Measurements from ENCODE around the gene MAGIX.

The MAGIX gene

DNA sequence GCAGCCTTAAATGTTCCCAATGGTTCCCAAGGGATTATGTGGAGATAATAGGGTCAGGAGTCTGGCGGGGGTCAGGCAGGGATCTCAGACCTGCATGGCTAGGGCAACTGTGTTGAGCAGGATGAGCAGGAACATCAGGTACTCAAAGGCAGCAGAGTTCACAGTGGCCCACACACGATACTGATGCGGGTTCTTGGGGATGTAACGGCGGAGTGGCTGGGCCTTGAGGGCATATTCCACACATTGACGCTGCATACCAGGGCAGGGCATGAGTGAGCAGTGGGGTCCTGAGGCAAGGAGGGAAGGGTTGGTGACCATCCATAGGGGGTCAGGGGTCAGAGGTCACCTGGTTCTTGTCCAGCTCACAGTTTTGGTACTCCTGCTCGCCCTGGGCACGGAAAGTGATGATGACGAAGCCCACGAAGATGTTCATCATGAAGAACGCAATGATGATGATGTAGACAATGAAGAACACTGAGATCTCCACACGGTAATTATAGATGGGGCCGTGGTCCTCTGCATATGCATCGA, 52.5 kb downstream of the MAGIX start:
- DNase-seq (ENCODE audit: low read depth), result no peak
- TF ChIP-seq, protein P1, sequence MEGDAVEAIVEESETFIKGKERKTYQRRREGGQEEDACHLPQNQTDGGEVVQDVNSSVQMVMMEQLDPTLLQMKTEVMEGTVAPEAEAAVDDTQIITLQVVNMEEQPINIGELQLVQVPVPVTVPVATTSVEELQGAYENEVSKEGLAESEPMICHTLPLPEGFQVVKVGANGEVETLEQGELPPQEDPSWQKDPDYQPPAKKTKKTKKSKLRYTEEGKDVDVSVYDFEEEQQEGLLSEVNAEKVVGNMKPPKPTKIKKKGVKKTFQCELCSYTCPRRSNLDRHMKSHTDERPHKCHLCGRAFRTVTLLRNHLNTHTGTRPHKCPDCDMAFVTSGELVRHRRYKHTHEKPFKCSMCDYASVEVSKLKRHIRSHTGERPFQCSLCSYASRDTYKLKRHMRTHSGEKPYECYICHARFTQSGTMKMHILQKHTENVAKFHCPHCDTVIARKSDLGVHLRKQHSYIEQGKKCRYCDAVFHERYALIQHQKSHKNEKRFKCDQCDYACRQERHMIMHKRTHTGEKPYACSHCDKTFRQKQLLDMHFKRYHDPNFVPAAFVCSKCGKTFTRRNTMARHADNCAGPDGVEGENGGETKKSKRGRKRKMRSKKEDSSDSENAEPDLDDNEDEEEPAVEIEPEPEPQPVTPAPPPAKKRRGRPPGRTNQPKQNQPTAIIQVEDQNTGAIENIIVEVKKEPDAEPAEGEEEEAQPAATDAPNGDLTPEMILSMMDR (conservative IDR thresholded peaks at IDR 0.05; ENCODE audit: low read depth, low read length), result no peak

More for the DNA sequence above, 52.5 kb downstream of the MAGIX start:
- no peak overlapping the region for H3K4me3 ChIP-seq (ENCODE audit: low read length)

Measured in retinal pigment epithelial cell (primary cell).